DOHH2 (cell line): ENCODE data around the gene COX4I1.

ENCODE experiments used
- EZH2phosphoT487 ChIP-seq: fragments of 200-600 bp; sonication (generic); IDR thresholded peaks from 2 replicates; pipeline ENCODE4 v1.6.1; 2017; ENCODE audit warnings: borderline replicate concordance, mild to moderate bottlenecking, antibody characterized with exemption, low read length, moderate library complexity, mixed read lengths
- TF ChIP-seq, protein P1 (sequence below): fragments of 200-600 bp; sonication (generic); IDR thresholded peaks from one replicate; pipeline ENCODE4 v1.5.1; 2014; ENCODE audit warnings: antibody characterized with exemption, mild to moderate bottlenecking, low read depth, low read length; ENCODE audit not compliant: poor library complexity, severe bottlenecking

DNA sequence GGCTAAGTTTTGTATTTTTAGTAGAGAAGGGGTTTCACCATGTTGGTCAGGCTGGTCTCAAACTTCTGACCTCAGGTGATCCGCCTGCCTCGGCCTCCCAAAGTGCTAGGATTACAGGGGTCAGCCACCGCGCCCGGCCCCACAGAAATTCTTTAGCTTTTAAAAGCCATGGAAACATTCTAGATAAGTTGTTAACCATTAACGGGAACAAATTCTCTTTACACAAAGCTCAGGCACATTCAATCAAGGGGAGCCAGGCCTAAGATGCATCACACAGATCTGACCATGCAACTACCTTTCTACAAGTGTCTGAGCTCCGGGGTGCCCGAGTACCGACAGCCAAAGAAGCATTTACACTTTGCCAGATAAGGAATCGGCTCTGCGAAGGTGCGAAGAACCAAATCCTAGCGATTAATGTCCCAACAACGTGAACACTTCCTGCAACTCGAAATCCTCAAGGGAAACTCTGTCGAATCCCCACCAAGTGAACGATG lies 1.2 kb upstream of the COX4I1 start:
- TF ChIP-seq, protein P1, sequence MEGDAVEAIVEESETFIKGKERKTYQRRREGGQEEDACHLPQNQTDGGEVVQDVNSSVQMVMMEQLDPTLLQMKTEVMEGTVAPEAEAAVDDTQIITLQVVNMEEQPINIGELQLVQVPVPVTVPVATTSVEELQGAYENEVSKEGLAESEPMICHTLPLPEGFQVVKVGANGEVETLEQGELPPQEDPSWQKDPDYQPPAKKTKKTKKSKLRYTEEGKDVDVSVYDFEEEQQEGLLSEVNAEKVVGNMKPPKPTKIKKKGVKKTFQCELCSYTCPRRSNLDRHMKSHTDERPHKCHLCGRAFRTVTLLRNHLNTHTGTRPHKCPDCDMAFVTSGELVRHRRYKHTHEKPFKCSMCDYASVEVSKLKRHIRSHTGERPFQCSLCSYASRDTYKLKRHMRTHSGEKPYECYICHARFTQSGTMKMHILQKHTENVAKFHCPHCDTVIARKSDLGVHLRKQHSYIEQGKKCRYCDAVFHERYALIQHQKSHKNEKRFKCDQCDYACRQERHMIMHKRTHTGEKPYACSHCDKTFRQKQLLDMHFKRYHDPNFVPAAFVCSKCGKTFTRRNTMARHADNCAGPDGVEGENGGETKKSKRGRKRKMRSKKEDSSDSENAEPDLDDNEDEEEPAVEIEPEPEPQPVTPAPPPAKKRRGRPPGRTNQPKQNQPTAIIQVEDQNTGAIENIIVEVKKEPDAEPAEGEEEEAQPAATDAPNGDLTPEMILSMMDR = no peak
- no peak for TF ChIP-seq EZH2phosphoT487
